GM21367 (cell line): Measurements from ENCODE around the gene ARID1B.
A peak's percentile ranks its signal among the peaks of the same experiment; 100 is the strongest.

Experiments
- ATAC-seq: cut with Tn5 transposase; IDR thresholded peaks from one replicate; pipeline ENCODE4 v1.9.1; 2021; ENCODE audit not compliant: unreplicated experiment

Gene ARID1B

GRCh38 chr6:156875062-156875461 lies 97.9 kb downstream of the ARID1B start:
- no peak for ATAC-seq

DNA sequence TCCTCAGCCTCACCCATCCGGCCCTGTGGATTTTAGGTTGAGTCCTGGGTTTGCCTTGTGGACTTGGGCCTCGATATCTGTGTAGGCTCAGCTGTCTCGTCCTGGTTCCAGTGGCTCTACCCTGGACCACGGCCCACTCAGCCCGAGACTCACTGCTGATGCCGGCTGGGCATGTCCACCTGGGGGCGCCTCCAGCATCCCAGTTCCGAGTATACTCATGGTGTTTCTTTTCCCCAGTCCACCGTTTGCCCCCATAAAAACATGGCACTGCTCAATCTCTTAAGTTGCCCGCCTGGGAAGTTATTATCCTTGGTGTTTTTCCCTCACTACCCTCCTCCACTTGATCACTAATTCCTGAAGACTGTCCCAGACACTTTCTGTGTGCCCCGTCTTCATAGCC lies 99.1 kb downstream of the ARID1B start:
- ATAC-seq = no peak

DNA sequence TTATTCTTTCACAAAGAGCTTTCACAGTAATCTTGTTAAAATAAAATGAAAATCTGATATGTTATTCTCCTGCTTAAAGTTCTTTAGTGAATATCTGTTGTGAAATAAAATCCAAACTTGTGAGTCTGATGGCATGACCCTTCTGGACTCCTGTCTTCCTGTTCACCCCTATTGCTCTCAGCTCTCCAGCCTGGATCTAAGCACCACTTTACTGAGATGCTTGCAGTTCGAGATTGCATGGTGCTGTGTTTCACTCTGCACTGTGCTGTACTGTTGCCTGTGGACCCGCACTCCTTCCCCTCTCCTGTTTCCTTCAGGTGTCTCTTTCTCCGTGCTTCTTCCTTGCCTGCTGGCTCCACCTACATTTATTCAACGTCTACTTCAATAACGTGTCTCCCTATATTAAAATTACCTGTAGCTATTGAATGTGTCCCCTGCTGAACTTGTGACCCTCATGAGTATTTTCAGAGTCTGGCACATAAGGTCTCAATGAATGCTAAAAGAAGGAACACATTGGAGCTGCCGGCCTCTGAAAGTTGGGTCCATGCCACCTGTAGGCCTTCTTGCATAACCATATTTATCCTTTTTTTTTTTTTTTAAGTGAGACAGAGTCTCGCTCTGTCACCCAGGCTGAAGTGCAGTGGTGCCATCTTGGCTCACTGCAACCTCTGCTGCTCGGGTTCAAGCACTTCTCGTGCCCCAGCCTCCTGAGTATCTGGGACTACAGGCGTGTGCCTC lies 100.1 kb downstream of the ARID1B start:
- ATAC-seq = no peak

GRCh38 chr6:156878681-156879080 lies 101.5 kb downstream of the ARID1B start:
- ATAC-seq = no peak

- ATAC-seq = no peak
Measured at GRCh38 chr6:156879186-156879585, 102.0 kb downstream of the ARID1B start.

DNA sequence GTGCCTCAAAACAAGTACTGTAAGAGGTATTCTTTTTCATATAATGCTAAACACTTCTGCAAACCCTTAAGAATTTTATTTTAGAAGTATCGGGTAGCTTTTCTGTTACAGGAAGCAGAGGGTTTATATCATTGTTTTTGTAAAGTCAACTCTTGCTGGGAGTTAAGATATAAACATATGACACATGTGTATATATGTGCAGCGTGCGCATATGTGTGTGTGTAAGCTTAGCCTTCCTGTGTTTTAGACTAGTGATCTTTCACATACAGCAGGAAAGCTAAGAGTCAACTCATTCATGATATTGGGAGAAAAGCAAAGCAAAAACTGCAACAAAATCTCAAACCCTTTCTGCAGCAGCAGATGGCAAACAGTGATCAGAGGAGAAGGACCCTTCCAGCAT lies 102.4 kb downstream of the ARID1B start:
- ATAC-seq = no peak

DNA sequence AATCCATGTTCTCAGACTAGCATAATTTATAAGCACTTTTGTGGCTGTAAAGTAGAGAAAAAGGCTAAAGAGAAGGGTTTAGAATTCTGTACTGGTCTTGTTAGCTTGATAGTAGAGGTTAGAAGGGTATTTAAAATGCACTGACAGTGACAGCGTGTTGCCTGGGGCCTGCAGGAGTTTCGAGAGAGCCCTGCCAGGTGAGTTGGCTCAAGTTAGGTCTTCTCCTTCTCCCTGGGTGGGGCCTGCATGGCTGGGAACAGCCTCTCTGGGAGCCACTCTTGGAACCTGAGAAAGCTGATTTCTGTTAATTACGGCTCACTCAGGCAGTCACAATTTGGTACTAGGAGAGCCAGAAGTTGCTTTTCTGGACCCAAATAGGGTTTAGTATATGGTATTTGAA lies 103.7 kb downstream of the ARID1B start:
- ATAC-seq = no peak

DNA sequence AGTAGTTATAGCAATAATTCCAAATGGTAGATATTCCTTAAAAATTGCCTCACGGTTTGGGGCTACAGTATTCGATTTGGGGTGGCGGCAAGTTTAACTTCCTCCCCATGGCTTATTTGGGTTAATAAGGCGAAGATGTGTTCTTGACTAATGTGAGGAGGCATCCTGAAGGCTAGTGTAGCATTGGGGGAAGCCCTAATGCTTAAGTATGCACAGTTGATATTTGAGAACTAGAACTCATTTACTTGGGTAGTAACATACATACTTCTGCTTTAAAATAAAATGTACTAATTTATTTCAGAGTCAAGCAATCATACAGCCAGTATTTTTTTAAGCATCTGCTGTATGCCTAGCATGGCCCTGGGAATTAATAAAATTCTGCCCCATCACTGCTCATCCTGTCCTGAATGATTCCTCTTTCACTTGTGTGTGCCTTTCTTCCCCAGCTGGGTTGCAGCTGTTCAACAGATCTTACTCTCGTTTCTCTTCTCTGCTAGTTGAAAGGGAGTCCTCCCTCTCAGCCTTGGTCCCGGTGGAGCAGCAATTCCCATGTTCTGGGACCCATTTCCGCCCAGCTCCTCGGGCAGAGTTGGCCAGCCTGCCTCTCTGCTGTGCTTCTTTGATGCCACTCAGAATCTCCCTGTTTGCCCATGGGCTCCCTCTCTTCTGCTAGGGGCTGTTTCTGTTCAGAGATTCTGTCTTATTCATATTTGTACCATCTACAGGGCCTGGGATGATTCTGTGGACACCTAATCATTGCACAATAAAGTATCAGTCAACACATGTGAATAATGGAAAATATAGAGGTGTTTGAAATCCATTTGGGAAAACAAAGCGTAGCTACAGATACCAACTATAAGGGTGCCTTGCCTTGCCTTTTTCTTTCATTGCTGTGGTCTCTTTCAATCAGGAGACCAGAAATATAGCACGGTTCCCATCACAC lies 104.8 kb downstream of the ARID1B start:
- no peak for ATAC-seq

- no peak for ATAC-seq
Measured at GRCh38 chr6:156883497-156884252, 106.5 kb downstream of the ARID1B start.

- ATAC-seq = no peak
Measured at GRCh38 chr6:156884306-156884705, 107.1 kb downstream of the ARID1B start.

- ATAC-seq = no peak
Measured at GRCh38 chr6:156885562-156885961, 108.4 kb downstream of the ARID1B start.

- peak; percentile 44 for ATAC-seq
Measured at GRCh38 chr6:156886409-156886808, 109.2 kb downstream of the ARID1B start.

- no peak for ATAC-seq
Measured at GRCh38 chr6:156887623-156888269, 110.6 kb downstream of the ARID1B start.

GRCh38 chr6:156889469-156889868 lies 112.3 kb downstream of the ARID1B start:
- no peak for ATAC-seq

GRCh38 chr6:156889986-156890385 lies 112.8 kb downstream of the ARID1B start:
- ATAC-seq = no peak

- no peak for ATAC-seq
Measured at GRCh38 chr6:156890627-156891314, 113.6 kb downstream of the ARID1B start.

DNA sequence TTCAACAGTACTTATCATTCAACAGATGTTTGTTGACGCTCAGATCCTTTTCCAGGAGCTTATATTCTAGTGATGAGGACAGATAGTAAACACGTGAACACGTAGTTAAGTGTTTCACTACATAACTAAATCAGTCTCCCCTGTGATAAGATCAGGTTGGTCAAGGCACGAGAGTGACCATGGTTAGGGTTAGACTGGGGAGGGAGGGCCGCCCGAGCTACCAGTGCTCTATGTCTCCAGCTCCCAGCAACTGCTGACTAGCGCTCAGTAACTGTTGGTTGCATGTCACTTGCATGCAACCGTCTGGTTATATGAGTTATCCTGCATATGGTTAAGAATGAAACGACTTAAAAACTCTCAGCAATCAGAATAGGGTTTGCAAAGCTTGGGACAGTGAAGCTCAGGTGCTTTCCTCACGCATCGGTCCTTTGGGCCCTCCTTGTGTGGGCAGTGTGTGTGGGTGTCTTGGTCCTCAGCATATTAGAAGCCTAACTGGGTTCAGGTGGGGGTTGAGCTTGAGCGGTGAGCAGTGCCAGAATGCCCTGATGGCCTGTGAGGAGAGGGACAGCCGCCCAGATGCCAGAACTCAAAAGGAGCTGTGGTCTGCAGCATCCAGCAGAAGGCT lies 120.8 kb downstream of the ARID1B start:
- no peak for ATAC-seq

- ATAC-seq = no peak
Measured at GRCh38 chr6:156899071-156899470, 121.9 kb downstream of the ARID1B start.

GRCh38 chr6:156899532-156900135 lies 122.5 kb downstream of the ARID1B start:
- ATAC-seq = no peak
